GM21723 (cell line): ENCODE results near the gene EPS8.

Experiments
- ATAC-seq: cut with Tn5 transposase; IDR thresholded peaks from one replicate; pipeline ENCODE4 v1.9.1; 2021; ENCODE audit warnings: mild to moderate bottlenecking, moderate library complexity; ENCODE audit not compliant: unreplicated experiment

Gene EPS8

DNA sequence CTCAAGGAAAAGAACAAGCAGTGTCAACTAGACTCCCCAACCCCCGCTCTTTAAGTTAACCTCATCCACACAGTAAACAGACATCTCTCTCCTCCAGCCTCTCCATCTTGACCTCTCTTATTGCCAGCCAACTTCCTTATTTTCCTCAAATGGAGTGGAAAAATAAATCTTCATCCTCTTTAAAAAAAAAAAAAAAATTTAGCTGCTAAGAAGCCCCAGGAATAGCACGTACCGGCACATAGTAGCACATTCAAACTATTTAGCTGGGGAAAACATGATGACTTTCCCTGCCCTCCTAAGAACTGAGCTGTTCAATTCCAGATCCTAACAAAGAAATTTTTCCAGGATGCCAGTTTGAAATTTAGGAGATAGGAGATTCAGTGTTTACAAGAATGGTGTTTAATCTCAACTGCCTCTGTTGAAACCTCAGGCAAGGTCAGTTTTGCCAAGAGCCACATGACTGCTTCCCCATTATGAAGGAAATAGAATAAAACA, 90.8 kb downstream of the EPS8 start:
- no peak for ATAC-seq

DNA sequence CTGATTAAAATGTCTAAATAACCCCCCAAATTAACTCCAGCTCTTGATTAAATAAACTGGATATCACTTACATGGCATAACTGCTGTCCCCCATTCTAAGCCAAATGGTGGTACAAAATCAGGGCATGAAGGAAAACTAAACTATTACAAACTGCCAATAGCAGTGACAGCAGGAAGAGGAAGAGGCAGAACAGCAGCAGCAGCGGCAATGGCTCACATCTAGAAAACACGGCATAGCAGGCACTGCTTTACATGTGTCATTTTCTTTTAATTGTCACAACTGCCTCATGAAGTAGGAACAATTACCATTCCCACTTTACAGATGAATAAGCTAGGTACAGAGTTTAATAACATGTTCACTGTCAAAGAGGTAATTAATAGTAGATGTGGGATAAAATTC, 92.0 kb downstream of the EPS8 start:
- ATAC-seq = no peak

DNA sequence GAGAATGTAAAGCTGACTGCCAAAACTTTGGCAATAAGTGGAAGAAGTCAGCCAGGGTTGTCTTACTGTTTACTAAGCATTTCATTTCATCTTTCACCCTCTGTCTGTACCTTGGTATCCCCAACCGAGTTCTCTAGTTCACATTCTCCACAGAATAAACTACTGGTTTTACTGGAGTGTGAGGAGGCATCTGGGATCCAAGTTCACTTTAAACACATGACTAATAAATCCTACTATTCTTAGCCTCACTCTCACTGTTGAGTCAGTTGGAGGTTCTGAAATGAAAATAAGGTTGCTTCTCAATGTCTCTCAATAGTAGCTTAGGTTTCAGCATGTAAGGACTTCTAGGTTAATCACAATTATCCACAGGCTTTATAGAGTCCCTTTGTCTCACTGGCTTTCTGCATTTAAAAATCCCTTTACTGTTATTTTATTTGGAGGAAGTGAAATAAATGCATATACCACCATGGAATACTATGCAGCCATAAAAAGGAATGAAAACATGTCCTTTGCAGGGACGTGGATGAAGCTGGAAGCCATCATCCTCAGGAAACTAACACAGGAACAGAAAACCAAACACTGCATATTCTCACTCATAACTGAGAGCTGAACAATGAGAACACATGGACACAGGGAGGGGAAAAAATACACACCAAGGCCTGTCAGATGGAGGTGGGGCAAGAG, 95.8 kb downstream of the EPS8 start:
- no peak for ATAC-seq

DNA sequence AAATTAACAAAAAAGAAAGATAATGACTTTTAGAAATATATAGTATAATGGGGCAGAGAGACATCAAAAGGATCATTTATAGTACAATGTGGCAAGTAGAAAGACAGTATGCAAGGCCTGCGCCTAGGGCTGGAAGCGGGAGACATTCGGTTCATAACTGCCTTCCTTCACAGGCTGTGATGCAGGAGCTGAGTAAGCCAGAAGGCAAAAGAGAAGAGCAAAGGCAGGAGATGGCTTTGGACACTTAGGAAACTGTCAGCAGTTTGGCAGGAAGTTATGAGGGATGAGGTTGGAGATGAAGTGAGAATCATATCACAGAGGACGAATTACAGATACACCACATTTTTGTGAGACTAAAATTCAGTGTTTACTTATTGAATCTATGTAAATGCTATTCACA, 97.8 kb downstream of the EPS8 start:
- ATAC-seq = no peak

DNA sequence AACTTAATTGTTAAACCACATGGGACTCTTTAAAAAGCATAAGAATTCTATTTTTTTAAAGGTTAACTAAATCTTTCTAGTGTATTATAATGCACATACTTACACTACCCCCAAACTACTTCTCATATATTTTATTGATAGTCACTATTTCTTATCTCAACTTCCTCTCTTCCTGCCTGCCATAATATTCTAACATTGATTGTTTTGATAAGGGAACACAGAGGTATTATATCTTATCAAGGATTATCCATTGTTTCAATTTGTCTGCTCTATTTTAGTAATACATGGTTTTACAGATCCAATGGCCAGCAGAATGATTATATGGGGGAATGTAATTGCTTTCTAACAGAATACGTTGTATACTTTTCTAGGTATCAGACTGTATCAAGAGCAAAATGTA, 98.9 kb downstream of the EPS8 start:
- no peak for ATAC-seq

DNA sequence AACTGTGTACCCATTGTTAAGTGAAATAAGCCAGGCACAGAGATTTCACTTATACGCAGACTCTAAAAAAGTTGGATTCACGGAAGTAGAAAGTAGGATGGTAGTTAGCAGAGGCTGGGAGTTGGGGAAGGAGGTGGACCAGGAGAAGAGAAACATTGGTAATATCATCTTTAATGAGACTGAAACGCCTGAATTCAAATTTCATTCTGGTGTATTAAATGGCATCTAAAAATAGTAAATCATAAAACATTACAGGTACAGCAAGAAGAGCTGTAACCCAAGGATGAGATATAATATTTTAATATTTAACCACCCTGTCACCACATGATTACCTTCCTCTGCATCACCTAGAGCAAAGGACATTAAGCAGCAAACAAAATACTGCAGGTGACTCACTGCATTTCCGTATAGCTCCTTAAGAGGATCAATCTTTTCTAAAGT, 99.4 kb downstream of the EPS8 start:
- no peak for ATAC-seq

DNA sequence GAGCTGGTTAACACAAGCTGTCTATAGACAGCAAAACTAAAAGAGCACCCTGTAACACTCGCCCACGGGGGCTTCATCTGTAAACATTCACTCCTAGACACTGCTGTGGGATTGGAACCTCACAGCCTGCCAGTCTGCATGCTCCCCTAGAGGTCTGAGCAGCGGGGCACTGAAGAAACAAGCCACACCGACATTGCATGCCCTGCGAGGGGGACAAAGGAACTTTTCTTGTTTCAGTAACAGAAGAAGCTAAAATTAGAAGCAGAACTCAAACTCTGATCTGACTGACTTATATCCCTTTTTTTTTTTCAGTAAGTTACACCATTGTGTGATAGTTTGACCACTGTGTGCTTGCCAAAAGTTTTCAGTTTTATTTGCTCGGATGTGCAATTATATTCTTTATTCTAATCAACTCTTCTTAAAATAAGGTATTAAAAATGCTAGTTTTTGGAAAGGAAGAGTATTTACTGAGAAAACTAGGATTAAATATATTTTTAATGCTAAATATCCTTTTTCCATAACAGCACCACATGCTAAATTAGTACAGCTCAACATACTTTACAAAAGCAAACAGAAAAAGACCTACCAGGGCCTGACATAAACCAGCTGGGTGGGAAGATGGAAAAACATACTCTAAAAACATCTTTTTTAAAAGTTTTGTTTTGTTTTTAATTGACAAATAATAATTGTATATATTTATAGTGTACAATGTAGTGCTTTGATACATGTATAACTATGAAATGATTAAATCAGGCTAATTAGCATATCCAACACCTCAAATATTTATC, 100.2 kb downstream of the EPS8 start:
- ATAC-seq = no peak

DNA sequence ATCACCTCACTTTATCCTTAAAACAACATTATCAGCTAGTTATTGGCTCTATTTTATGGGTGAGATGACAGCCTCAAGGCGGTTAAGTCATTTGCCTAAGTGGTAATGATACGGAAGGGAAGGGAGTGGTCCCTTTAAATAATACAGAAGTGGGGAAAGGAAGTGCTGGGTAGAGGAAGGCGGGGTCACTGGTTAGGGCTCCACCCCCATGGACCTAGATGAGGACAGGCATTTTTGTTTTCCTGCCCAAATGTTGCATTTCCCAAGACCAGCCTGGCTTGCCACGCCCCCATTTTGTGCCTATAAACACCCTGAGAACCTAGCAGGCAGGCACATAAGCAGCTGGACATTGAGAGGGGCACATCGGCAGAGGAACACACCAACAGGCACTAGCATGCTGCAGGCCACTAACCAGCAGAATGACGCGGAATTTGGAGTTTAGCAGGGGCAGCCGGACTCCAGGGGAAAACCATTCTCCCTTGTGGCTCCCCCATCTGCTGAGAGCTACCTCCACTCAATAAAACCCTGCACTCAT, 100.9 kb downstream of the EPS8 start:
- no peak for ATAC-seq

DNA sequence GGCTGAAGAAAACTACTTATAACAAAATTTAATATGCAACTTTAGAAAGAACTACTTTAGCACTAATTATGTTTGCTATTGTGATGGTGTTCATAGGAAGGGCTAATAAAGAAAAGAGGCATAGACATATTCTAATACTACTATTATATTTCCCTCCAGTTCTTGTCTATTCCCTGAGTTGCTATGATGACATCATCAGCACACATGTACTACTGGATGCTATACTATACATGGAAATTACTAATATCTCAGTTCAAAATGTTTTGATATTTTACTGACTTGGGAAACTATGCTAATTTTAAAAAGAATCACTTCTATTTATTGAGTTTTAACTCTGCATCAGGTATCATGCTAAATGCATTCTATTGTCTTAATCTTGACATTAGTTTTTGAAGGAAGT, 101.6 kb downstream of the EPS8 start:
- no peak for ATAC-seq

DNA sequence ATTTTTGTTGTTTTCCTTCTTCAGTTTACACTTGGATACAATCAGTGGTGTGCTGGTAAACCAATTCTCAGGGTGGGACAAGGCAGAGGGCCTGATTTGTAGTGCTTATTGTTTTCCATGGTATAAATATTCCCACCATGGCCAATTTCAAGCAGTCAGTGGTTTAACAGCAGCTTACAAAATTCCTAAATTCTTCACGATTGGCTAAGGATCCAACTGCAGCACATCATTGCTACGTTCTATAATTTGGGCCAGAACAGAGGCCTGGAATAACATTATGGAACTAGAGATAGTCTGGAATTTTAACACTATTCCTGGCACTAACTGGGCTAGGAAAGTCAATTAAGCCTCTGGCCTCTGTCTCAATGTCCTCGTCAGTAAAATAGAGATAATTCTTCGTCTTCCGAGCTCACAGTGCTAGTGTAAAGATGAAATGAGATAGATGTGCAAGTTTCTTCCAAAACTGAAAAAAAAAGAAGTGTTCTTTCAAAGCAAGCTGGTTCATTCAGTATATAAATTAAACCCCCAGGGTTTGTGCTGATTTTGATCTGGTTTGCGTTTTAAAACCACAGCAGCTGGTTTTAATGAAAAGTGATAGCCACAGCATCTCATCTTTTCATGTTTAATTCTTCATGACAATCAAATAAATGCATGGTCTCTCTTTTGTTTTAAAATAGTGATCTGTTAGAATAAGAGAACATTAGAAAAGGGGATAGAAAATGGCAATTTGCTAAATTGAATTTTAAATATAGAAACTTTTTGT, 104.1 kb downstream of the EPS8 start:
- ATAC-seq = no peak

DNA sequence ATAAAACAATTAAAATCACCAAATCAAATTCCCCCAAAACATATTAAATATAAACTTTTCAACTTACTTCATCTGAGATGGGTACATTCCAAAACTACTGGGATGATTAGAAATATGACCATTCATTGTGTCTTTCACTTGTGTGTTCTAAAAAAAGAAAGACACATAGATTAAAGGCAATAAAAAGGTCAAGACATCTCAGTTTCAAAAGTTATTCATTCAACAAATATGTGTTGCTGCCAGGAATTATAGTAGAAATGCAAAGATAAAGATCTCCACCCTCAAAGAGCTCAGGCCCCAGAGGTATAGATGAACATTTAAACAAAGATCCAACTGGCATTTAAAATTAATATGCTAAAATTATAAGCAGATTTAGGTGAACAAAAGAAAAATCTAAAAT, 106.4 kb downstream of the EPS8 start:
- no peak for ATAC-seq

DNA sequence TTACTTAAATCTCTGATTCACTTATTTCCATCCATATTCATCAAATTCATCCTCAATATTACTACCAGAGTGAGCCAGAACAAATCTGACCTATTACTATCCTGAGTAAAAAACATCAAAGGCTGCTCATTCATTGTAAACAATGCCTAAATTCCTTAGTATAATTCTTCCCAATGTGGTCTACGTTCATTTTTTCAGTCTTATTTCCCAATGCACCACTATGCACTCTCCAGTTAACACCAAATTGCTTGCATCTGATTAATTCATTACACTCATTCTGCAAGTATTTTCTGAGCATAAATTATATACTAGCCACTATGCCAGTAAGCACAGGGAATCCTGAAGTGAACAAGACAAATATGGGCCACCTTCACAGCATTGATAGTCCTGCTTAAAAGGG, 110.0 kb downstream of the EPS8 start:
- ATAC-seq = no peak

DNA sequence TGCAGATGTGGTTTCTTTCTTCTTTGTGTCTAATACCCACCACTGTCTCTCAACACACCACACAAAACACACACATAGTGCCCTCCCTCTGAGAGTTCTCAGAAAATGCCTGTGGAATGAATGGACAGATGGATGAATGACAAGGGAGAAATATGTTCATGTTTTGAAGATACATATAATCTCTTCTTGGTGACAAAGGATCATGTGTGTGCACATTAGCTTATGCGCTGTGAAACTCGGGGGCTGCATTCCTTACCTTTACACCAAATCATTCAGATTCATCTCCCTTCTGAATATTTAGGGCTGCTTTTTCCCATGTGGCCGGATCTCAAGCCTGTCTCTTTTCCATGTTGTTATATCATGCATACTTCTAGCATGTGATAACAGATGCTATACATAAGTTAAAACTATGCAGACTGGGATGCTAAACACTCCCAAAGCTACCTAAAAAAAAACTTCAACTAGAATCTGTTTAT, 111.4 kb downstream of the EPS8 start:
- no peak for ATAC-seq

DNA sequence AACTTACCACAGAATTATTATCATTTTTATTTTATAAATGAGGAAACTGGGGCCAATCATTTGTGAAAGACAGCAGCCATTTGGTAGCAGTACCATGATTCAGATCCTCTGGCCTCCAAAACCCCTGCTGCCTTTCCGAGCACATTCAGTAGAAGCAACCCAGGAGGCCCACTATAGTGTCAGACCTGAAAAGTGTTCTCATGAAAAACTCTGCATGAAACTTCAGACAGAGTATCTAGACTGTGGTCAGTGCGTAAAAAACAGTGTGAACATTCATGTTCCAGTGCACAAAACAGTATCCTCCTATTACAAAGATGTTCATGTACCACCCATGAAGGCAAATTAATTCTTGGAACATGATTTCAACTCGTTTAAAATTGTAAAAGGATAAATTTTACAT, 112.0 kb downstream of the EPS8 start:
- no peak for ATAC-seq

DNA sequence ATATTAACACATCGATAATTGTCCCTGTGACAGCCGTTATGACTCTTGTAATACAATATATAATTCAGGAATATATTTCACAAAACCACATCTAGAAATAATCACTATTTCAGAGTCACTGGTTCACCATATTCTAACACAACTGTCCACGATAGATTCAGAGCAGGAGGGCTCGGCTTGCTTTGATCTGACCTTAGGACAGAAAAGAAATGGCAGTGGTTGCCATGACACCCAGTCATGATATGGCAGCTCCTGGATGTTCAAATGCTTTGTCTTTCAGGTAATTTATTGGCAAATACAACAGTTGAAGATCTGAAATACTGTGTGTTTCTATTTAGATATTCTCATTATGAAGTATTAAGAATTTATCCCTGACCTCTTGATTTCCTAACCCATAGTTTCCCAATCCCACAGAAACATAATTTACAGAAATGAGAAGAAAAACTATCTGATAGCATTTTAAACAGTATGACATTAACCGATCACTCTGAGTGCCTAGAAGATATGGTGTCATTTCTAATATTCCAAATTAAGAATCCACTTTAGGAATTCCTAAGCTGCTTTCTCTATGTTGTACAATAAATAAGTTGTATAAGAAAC, 116.4 kb downstream of the EPS8 start:
- ATAC-seq = no peak

DNA sequence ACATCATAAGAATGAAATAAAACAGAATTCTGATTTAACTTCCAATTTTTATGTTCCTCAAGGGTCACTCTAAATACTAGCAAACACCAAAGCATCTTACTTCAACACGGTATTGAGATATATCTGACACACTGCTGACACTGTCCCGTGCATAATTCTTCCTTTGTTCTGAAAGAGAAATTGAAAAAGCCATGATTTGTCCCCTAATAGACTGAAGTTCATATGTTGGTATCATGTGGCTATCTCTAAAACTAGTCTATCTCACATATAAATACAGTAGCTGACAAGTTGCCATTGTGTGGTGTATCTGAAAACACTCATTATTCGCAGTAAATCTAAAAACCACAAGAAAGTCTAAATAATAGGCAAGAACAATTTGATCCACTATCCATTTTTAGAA, 118.4 kb downstream of the EPS8 start:
- no peak for ATAC-seq

DNA sequence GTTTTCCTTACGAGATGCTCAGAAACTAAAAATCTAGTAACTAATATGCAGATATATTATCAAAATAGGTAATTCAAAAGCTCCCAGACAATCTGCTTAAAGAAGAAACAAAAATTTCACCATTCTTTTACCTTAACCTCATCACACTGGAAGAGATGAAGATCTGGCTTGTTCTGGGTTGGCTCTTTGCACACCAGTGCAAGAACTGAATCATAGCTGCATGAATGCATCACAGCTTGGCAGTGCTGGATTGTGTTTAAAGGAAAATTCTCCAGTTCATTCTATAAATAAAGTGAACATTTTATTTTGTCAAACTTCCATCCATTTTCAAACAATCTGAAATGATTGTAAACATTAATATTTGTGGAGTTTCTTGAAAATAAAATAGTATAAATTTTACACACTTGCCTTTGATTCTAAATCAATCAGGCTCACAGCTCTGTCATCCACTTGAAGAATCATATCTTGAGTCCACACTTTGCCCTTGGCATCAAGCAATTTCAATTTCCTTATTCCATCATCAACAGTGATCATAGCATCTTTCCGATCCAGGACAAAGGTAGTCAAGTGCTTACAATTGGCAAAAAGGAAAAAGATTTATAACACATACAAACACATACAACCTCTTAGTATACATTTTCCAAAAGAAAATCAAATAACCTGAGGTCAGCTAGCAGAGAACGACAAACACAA, 119.8 kb downstream of the EPS8 start:
- no peak for ATAC-seq

DNA sequence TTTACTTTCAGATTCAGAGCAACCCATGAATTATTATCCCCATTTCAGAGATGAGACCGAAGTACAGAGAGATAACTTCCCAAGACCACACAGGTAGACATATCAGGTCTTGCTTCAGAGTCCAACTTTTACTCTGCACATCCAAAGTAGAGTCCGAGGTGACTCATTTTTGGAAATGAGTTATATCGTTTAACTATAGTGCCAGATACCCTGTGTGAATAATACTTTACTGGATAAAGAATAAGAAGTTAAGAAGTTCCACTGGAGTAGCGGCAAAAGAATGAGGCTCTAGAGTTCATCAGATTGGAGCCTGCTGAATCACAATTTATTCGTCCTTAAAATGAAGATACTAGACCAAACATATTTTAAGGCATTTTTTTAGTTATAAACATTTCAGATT, 124.7 kb downstream of the EPS8 start:
- no peak for ATAC-seq

DNA sequence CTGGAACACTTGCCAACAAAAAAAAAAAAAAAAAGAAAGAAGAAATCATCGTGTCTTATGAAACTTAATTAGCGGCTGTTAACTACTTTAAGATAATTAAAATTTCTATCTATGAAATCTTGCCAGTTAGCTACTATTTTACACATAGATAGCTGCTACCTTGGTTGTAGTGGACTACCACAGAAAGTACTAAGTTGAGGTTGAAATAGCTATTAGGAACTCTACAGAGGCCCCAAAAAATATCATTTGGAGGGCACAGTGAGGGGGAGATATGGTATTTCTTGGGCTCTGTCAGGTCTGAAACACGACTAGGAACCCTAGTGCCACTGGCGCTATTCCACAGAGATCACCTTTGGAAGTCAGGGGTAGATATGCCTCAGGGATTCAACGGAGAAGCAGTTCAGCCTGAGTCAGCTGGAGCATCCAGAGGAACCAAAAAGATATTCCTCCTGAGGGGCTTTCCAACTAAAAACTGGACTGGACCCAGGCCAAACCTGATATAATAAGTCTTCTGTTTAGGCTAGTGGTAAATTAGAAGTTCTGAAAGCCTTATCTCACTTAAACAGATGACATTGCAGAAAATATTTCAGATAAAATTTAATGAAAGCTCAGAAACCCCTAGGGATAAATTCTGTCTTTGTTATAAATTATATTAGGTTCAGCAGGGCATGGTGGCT, 126.1 kb downstream of the EPS8 start:
- ATAC-seq = no peak
